GM21423 (cell line): Measurements from ENCODE around the gene TNRC6A.
"Not testable (repeated sequence)": the region's sequence is repeated elsewhere in the genome, so short reads cannot be mapped to it uniquely, and the experiment has no call there.

Source experiments
- ATAC-seq: cut with Tn5 transposase; IDR thresholded peaks from one replicate; pipeline ENCODE4 v1.9.1; 2021; ENCODE audit warnings: mild to moderate bottlenecking, moderate library complexity; ENCODE audit not compliant: unreplicated experiment

TNRC6A gene

DNA sequence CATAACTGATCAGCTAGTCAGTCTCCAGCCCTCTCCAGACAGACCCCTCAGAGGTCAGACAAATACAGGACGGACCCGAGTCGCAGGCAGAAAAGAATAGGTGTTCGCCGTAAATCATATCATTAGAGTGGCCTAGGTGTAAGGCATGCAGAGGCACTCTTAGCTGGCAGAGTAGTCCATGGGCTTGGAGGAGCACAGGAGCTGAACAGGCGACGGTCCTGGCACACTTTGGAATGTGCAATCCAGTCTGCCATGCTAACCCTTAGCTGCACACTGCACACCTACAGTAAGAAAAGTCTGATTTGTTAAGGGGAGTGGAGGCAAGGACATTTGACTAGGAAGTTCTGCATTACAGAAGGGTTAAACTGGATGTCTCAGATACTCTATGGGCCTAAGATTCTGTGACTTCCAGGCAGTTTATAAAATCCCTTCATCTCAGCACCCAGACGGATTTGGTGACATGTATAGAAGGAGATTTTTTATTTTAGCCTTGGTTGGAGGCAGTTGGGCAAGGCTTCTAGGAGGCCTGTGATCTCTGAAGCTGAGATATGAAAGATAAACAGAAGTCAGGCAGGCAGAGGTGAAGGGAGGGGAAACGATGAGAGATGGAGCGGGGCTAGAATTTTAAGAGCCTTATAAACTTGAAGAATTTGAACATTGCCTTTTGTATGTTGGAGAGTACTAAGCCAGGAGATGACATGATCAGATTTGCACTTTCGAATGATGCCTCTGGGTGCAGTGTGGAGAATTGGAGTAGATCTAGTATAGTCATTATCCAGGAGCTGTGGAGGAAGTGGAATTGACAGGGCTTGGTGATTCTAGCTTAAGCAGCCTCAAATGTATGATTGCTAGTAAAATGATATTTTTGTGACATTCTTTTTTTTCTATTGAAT is 81.7 kb downstream of the TNRC6A start:
- no peak for ATAC-seq

DNA sequence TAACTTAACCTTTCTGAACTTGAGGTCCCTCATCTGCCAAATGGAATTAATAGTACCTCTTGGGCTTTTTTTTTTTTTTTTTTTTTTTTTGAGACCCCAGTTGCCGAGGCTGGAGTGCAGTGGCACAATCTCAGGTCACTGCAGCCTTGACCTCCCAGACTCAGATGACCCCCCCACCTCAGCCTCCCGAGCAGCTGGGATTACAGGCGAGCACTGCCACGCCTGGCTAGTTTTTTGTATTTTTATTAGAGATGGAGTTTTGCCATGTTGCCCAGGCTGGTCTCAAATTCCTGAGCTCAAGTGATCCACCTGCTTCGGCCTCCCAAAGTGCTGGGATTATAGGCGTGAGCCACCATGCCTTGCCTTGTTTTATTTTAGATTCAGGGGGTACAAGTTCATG is 83.4 kb downstream of the TNRC6A start:
- ATAC-seq = not testable (repeated sequence)

DNA sequence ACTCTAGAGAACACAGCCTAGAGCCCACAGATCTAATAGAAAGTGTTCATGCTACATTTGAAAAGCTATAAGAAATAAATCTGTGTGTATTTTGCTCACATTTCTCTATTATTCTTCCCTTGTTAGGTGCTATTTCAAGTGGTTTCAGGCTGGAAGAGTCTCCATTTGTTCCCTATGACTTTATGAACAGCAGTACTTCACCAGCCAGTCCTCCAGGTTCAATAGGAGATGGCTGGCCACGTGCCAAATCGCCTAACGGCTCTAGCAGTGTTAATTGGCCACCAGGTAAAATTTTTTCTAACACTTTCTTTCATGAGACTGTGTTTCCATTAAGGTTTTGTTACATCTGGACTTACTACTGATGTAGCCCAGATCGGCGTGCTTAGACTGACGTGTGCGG is 85.6 kb downstream of the TNRC6A start:
- ATAC-seq = no peak

DNA sequence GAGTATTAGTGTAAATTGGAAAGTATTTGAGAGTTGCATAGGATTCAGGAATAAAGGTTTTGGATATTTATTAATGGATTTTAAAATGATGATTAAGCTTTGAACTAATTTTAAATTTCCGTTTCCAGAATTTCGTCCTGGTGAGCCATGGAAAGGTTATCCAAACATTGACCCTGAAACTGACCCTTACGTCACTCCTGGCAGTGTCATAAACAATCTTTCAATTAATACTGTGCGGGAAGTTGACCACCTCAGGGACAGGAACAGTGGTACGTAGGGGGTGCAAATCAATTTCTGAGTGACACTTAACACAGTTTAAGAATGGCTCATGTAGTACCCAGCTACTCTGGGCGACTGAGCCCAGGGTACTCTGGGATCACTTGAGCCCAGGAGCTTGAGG is 87.2 kb downstream of the TNRC6A start:
- ATAC-seq = no peak

DNA sequence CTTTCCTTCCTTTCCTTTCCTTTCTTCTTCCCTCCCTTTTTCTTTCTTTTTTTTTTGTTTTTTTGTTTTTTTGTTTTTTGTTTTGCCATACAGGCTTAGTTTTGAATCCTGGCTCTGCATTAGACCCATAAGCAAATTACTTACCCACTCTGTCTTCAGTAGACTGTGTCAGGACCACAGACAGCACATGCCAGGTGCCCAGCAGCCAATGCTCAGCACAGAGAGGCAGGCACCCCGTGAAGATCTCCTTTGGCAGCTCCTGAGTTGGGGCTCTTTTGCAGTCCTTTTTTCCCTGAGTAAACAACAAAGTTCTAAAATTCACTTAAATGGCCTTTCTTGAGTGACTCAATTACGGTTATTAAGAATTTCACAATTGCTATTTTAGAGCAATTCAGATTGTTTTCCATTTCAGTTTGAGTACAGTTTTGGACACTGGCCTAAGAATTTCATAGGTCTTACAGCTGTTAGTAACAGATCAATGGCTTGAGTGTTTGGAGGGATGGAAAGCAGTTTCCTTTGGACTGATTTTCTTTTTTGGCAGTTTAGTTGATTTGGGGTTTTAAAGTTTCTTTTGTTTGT is 90.1 kb downstream of the TNRC6A start:
- no peak for ATAC-seq

DNA sequence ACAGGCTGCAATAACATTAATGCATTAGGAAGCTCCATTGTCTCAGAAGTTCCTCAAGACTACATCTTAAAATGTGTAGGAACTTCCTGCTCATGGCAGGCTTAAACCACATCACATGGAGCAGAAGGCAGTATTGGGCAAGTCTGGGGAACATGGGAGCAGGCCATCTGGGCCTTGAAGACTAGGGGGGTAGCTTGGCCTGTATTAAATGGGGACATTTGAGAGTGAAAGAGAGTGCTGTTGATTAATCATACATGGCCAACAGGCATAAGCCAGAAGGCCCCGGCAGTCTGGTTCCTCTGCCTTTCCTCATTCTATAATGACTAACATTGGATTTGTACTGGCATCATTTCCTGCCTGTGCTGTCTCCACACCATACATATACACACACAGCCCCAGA is 91.1 kb downstream of the TNRC6A start:
- no peak for ATAC-seq

DNA sequence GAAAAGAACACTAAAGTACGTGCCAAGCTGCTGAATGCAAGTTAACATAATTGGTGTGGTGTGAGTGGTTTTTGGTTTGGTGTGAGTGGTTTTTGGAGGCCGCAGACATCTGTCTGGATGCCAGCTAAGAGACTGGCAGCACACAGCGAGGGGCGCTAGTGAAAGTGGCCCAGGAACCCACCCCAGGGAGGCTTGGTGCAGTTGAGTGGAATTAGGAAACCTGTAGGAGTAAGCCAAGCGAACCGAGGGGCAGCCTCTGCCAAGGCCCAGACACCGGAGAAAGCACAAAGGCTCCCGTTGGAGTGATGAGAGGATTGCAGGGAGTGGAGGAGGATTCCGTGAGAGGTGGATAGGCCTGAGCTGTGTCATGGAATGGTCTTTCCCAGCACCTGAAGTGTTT is 91.7 kb downstream of the TNRC6A start:
- ATAC-seq = no peak

DNA sequence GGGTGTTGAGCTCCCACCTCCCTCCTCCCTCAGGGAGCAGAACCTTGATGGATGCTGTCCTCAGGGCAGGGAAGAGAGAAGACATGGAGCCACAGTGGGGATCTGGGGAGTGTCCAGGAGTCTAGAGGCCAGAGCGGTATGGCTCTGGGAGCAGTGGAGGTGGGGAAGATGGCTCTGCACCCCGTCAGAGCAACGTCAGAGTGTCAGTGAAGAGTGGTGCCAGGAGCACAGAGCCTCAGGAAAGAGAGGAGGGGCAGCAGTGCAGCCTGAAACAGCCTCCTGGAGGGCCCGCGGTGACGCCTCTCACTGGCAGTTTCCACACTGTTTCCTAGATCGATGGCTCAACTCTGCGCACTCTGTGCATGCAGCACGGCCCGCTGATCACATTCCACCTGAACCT is 93.1 kb downstream of the TNRC6A start:
- ATAC-seq = no peak

DNA sequence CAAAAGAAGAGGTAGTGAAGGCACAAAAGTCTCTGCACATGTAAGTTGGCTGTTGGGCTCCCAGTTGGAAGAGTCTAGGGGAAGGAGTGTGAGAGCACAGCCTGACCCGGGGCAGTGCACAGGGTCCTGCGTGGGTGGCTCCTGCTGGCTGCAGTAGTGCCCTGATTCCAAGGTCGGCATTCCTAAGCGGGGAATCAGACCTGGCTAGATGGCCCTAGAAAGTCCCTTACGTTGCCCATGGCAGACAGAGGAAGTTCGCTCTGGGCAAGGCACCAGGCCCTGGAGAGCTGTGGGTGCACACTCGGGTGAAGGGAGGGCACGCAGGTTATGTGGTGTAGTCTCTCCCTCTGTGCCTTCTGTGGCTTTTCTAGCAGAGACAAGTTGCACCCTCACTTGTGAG is 93.5 kb downstream of the TNRC6A start:
- no peak for ATAC-seq

DNA sequence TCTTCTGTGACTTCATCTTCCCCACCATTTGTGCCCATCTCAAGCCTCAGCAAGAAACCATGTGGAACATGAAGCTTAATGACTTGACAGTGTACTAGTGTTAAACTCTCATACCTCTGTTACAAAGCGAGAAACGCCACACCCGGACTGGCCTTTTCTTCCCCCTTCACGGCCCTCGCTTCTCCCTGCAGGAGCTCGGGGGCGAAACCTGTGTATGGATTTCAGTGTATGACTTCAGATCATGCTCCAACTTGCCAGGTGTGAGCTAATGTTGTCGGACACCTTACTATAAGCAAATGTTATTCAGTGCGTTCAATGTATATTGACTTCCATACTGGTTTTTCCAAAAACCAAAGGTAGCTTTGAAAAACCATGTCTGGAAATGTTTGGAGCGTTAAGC is 96.2 kb downstream of the TNRC6A start:
- ATAC-seq = no peak

DNA sequence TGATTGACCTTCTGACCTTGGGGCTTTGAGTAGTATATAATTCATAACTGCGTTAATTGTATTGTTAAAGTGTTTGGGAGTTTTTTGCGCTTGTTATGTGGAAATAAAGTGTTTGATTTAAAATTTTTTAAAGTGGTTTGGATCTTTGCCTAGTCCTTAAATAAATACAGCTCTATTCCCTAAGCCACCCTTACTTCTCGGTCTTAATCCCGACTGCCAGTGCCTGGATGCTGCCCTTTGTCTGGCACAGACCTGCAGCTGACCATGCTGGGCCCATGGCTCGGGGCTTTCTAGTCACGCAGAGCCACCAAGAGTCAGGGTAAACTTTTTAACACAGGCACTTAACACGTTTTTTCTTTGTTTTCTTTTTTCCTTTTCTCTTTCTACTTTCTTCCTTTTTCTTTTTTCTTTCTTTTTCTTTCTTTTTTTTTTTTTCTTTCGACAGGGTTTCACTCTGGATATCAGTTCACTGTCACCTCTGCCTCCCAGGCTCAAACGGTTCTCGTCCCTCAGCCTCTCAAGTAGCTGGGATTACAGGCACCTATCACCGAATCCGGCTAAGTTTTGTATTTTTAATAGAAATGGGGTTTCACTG is 96.7 kb downstream of the TNRC6A start:
- no peak for ATAC-seq

DNA sequence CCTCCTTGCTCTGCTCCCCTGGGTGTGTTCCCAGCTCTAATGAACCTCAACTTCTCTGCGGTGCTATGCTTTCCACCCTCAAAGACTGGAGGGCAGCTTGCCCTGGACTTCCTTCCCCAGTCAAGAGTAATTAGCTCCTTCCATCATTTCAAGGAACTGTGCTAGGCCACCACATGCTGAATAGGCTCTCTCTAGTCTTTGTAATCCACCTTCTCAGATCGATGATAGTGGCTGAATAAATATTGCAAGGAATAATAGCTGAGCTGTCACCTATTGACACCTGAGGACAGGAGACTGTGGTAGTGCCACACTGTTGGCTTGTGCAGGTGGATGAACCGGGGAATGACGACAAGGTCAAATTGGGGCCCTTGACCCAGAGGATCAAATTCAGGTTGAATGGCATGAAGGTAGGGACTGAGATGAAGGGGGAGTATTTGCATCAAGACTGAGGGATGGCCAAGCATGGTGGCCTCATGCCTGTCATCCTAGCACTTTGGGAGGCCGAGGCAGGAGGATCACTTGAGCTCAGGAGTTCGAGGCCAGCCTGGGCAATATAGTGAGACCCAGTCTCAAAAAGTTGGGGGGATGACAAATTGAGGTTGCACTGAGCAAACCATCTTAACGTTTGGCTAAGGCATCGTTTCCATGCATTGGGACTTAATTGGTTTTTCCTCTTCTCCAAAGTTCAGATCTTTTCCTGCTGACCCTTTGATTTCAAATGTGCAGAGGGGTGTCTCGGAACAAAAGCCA is 97.5 kb downstream of the TNRC6A start:
- ATAC-seq = no peak

DNA sequence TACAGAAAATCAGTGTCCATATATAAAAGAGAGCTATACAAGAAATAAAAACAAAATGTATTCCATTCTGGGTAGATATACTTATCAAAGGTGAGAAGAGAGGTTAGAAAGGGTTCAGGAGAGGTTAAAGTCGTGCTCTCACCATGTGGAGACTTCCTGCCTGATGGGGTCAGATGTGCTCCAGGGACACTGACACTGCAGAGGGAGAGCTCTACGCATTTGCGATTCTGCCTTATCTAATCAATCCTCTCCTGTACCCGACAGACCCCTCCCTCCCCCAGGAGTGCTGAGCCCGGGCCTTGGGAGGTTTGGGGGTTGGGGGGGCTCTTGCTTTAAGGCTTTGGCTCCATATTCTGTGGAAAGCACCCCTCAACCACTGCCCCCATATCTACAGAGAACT is 99.7 kb downstream of the TNRC6A start:
- ATAC-seq = no peak

DNA sequence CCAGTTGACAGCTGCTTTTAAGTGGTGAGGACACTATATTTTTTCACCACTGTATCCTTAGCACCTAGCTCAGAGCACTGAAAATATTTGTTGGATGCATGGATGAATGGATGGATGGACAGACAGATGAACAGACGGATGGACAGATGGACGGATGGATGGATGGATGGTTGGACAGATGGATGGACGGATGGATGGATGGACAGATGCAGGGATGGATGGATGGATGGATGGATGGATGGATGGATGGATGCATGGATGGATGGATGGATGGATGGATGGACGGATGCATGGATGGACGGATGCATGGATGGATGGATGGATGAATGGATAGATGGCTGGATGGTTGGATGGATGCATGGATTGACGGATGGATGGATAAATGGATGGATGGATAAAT is 103.9 kb downstream of the TNRC6A start:
- ATAC-seq = no peak

DNA sequence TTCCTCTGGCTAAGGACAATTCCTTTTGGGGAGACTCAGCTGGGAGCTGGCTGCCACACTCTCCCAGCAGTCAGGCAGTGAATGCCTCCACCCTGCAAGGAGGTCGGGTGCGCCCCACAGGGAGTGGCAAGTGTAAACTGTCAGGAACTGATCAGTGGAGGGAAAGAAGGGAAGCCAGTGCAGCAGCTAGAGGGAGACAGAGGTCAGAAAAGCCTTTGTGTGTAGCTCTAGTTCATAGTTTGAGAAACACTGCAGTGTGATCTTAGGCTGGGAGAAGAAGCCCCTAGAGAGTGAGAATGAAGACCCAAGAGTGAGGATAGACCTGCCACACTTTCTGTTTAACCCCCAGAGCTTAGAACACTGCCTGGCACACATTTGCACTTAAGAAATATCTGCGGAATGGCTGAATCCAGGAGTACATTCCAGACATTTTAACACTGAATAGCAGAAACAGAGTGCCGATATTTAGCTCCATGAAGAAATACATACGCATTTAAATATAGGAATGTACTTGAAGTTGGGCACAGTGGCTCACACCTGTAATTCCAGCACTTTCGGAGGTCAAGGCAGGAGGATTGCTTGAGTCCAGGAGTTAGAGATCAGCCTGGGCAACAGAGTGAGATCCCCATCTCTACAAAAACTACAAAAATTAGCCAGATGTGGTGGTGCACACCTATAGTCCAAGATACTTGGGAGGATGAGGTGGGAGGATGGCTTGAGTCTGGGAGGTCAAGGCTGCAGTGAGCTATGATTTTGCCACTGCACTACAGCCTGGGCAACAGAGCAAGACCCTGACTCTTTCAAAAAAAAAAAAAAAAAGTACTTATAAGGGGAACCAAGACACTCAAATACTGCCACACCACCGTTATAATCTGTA is 105.2 kb downstream of the TNRC6A start:
- ATAC-seq = no peak

DNA sequence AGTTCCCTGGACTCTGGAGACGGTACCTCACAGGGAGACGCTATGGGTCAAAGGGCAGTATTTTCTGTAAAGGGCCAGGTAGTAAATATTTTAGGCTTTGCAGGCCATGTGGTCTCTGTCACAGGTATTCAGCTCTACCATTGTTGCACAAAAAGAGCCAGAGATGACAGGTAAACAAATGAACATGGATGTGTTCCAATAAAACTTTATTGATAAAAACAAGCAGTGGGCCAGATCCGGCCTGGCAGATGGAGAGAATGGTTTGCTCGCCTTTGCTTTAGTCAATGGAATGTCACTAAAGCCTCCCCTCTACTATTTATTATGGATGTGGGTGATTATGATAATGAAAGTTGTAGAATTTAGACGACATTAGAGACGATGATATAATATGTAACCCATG is 107.4 kb downstream of the TNRC6A start:
- no peak for ATAC-seq

DNA sequence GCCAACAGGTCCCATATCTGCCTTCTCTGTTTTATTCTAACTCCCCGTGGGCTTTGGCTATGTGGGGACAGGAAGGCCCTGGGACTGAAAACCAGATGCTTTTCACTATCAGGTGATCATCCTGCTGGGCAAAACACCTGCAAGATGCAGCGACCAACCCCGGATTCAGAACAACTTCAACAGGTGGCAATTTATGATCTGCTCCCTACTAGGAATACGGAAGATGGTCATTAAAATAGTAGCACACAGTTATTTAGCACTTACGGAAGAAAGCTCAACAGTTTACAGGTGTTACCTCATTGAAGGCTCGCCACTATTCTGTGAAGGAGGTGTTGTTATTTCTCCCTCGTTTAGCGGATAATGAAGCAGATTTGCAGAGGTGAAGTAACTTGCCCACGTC is 108.5 kb downstream of the TNRC6A start:
- ATAC-seq = no peak

DNA sequence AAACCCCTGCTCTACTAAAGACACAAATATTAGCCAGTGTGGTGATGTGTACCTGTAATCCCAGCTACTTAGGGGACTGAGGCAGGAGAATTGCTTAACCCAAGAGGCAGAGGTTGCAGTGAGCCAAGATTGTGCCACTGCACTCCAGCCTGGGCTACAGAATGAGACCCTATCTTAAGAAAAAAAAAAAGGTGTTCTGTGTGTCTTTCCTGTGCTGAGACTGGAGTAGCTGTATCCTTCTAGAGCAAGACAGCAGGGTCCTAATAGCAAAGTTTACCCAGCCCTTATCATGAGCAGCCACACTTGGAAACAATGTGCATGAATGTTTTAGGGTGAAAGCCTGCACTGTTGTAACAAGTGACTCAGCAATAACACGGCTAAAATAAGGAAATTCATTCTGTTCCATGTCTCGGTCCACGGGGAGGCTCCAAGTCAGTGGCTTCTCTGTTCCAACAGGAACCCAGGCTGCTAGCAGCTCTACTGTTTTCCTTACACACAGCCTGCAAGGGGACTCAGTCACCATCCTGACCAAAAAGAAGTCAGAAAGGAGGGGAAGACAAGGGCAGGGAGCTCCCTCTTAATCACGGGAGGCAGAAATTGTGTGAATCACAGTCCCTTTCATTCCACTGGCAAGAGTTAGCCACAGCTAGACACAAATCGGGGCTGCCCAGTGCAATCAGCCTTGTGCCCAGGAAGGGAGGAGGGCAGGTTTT is 109.3 kb downstream of the TNRC6A start:
- no peak for ATAC-seq

DNA sequence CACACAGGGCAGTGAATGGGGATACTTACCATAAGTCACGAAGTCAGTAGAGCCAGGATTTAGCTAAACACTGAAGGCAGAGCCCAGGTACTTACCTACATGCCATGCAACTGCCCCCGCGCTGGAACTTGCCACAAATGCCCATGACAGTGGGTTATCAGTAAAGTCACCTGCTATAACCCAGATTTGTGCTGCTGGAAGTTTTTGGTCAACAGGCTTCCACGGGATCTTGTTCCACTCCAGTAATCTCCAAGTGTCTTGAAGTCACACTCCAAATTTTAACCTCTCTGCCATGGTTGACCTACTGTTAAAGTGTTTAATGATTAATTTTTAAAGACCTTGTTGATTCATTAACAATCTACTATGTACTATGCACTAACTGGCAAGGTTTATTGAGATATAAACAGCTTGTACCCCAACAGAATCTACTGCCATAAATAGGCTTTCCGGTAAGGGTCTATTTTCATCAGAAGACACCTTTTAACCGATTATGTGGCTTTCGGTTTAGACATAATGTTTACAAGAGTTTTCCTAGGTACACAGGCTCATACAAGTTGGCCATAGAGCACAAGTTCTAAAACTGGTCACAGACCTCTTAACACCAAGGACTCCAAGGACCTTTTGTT is 110.0 kb downstream of the TNRC6A start:
- no peak for ATAC-seq

DNA sequence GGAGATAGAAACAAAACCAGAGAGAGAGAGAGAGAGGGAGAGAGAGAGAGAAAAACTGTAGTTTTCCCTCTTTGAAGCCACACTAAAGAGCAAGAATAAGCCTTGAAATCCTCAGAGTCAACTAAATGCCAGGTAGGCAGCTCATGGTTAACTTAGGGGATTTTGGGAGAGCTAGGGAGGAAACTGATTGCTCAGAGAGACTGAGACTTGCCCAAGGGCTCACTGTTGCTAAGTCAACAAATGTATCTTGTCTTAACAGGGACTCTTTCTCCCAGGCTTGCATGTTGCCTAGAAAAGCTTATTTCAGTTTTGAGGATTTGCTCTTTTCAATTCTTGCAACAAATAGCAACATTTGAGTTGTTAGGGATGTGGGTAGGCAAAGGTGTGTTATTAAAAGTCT is 111.8 kb downstream of the TNRC6A start:
- no peak for ATAC-seq
